GM21423 (cell line): ENCODE data around the gene CUX1.
"Not testable (repeated sequence)": the region's sequence is repeated elsewhere in the genome, so short reads cannot be mapped to it uniquely, and the experiment has no call there.

Experiments used
- ATAC-seq: cut with Tn5 transposase; IDR thresholded peaks from one replicate; pipeline ENCODE4 v1.9.1; 2021; ENCODE audit warnings: mild to moderate bottlenecking, moderate library complexity; ENCODE audit not compliant: unreplicated experiment

CUX1 gene

DNA sequence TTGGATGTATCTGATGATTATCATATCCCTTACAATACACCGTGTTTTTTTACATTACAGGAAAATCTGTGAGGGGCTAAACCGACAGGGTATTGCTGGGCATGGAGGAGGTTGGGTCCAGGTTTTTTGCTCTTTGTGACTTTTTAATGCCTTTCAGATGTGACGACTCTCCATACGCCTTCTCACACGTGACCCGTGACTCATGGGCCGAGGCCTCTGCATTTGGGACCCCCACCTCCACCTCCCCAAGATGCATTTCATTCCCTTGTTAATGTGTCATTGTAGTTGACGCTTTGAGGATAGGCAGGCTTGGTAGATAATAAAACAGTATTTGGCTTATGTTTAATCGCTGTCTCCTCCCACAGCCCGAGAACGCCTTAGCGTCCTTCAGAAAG, 95.3 kb downstream of the CUX1 start:
- no peak for ATAC-seq

DNA sequence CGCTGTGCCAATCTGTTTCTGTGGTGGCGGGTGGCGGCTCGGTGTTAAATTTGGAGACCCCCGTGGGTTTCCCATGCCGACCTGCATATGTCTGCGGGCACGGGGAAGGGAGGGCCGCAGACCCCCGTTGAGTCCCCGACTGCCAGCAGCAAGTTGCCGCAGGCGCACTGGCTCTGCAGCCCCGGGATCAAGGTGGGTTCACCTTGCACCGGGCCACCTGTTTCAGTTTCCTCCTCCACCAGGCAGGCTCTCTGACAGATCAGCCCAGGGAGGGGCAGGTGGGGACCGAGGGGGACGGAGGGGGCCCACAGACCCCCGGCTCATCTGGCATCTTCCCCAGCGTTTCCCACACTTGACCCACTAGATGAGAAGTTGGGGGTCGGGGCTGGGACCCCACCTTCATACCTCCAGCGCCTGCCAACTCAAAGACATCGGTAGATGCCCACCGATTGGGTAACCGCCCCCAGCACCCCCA, 95.9 kb downstream of the CUX1 start:
- no peak for ATAC-seq

DNA sequence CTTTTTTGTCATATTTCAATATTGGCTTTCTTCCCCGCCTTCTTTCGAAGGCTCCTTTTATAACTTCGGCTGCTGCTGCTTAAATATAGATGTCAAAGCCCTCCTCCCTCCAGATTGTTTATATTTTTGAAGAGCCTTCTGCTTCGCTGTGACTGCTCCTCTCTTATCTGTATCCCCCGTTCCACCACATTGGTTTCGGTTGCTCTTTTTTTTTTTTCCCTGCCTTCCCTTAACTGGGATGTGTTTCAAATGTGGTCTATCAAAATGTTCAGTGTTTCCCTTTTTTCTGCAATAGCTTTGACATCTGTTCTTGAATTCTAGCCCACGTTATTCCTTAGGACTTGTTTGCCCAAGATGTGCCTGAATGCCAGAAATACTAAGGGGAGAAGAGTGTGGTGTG, 96.4 kb downstream of the CUX1 start:
- no peak for ATAC-seq

DNA sequence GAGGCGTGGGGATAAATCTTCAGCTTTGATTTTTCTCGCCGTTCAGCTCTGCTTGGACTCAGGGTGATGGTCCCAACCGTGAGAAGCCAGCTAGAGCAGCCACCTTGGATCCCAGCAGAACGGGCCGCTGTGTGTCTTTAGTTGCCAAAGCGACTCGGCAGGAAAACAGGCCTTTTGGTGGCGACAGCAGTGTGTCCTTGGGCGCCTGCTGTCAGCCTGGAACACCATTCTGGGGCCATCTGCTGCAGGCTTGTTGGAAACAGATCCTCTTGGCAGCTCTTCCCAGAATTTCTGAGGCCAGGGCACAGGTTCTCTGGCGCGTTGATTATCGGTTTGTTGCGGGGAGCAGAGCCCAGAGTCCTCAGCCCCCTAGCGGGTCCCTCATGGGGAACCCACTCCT, 97.6 kb downstream of the CUX1 start:
- no peak for ATAC-seq

DNA sequence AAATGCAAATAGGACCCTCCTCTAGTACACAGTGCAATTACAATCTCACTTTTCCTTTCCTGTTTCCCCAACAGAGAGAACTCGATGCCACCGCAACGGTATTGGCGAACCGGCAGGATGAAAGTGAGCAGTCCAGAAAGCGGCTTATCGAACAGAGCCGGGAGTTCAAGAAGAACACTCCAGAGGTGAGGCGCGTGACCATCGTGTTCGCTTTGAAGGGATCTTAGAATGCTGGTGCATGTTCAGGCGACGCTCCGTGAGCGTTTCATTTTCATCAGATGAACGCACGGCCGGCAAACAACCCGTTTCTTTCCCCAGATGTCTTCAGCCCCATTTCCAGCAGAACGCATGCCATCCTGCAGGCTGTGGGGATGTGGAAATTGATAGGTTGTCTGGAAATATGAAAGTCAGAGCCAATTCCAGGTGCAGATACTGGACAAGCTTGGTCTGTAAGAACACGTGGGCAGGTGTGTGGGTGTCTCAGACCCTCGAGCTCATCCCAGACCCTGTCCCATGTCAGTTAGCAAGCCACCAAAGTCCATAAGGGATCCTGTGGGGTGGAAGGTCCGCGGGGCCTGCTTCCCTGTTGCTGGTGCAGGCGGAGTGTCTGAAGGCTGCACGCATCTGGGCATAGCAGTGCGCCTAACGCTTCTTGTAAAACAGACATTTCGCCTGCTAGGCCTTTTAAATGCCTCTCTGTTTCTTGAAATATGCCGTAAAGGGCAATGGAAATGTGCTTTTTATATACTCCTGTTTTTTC, 98.8 kb downstream of the CUX1 start:
- ATAC-seq, result no peak

DNA sequence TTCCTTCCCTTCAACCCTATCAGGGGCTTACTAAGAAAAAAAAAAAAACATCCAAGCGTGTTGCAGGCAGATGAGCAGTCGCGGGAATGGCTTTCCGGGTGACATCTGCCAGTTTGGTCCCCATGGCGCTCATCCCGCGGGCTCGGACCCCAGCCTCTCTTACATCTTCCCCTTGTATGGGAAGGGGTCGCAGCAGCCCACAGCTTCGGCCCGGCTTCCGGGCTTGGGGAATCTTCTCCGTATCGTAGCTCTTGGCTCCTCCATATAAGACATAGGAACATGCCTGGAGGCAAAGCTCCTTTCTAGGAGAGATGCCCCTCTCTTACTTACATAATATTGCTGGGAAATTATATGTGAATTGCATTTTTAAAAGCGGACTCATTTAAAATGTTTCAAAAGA, 99.5 kb downstream of the CUX1 start:
- no peak for ATAC-seq

DNA sequence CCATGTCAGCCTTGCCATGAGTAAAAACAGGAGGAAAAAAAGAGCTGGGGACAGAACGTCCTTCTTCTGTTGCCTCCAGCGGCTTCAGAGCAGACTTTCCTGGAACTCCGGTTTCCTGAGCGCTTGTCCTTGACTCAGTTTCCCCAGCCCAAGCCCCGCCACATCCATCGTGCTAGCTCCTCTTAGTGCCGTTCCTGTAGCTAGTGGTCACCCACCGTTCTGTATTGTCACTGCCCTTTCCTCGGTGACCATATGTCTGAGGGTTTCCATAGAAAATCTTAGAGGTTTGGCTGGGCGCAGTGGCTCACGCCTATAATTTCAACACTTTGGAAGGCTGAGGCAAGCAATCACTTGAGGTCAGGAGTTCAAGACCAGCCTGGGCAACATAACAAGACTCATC, 100.1 kb downstream of the CUX1 start:
- ATAC-seq, result no peak

DNA sequence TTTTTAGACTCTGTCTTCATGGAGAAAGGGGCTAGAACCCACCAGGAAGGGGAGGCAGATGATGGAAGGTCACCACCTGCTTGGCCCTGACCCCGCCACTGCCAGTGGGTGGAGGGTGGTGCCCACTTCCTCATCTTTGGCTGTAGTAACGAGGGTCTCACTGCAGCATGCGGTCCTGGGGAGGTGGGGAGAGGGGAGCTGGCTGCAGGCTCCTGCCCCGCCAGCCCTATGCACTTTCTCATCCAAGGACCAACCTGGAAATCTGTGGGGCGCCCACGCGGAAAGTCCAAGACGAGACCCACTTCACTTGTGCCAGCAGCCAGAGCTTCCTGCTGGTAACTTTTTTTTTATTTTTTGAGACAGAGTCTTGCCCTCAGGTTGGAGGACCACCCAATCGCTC, 101.0 kb downstream of the CUX1 start:
- no peak for ATAC-seq

DNA sequence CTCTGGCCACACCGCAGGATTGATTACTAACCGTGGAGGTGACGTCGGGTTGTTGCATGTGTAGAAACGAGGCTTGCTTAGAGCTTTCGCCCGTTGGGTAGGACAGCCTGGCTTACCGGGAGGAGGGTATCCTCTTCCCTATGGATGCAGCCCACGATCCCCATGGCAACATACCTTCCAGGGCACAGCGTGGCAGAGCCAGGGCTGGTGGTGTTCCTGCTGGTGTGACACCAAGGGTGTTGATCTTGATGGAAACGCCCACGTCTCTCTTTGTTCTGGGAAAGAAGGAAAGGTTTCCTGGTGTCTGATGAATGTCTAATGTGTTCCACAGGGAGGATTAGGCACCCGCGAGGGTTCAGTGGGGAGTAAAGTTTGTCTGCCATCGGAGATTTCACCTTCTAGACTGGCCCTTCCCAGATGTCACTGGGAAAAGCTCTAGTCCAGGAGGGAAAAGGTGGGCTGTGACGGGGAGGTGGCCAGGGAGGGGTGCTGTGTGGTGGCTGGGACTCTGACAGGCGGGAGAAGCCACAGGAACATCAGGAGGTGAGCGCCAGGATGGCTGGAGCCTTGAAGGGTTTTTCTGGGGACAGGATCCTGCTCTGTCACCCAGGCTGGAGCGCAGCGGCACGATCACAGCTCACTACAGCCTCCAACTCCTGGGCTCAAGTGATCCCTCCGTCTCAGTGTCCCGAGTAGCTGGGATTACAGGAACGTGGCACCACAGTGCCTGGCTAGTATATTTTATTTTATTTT, 102.1 kb downstream of the CUX1 start:
- ATAC-seq, result no peak

DNA sequence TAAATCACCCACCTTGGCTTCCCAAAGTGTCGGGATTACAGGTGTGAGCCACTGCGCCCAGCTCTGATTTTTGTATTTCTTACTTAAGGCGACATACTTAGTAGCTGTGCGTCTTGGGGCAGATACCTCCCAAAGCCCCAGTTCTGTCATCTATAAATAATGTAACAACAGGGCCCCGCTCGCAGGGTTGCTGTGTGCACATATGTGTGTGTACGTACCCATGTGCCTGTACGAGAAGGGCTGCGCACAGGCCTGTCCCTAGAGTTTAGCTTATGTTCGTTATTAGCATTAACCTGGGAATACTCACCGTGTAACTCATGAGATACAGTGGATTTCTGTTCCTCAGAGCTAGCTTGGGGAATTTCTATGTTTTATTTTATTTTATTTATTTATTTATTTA, 103.6 kb downstream of the CUX1 start:
- ATAC-seq, result no peak

DNA sequence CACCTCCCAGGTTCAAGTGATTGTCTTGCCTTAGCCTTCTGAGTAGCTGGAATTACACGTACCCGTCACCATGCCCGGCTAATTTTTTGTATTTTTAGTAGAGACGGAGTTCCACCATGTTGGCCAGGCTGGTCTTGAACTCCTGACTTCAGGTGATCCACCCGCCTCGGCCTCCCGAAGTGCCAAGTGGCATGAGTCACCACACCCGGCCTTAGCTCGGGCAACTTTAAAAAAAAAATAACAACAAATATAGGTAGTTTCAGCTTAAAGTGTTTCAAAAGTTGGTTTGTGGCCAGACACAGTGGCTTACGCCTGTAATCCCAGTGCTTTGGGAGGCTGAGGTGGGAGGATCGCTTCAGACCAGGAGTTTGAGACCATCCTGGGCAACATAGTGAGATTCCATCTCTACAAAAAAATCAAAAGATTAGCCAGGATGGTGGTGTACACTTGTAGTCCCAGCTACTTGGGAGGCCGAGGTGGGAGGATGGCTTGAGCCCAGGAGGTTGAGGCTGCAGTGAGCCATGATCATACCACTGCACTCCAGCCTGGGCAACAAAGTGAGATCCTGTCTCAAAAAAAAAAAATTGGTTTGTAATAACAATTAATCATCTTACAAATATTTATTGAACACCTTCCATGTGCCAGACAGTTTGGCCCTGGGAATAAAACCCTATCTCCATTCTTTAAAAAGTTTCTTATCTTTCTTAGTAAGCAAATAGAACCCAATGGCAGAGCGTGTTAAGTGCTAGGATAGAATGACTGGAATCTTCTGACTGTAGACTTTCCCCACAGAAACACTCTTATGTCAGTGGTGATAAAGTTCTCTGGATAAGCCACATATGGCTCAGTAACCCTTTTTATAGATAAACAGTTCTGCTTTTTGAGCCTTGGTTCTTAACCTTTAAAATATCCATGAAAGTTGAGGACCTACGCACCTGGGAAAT, 104.4 kb downstream of the CUX1 start:
- ATAC-seq, result not testable (repeated sequence)

DNA sequence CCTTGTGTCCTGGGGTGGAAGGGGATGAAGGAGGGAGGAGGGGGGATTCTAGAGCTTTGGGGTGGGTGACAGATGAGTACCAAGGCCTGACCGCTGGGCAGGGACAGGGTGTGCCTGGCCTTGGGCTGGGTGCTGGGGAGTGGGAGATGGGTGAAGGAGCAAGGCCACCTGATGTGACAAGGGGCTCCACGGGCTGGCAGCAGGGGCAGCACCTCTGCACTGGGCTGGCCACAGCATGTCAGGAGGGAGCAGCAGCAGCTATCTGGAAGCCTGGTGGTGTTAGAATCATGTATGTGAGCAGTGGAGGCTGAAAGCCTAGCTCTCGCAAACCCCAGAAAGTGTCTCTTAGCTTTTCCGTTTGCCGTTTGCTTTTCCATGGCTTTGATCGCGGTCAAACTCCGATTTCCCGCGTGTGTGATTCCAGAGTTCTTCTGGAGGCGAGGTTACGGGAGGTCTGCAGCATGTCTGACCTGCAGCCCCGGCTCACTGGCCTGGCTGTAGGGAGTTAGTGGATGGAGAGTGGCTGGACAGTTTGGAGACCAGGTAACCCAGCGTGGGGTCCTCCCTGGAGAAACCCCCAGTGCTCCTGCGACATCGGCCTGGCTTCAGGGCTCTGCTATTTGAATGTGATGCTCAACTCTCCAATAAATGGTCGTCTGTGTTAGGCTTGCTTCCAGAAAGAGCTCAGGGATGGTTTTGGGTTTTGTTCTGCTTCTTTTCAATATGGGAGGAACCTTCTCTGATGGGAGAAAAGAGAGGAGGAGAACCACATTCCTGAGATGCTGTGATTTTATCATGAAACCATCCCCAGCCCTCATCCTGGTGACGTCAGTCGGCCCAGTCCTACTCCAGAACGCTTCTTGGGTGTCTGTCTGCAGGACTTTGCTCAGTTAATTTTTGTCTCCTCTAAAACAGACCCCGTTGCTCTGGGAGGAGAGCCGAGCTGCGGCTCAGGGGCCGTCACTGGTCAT, 105.5 kb downstream of the CUX1 start:
- ATAC-seq, result no peak

DNA sequence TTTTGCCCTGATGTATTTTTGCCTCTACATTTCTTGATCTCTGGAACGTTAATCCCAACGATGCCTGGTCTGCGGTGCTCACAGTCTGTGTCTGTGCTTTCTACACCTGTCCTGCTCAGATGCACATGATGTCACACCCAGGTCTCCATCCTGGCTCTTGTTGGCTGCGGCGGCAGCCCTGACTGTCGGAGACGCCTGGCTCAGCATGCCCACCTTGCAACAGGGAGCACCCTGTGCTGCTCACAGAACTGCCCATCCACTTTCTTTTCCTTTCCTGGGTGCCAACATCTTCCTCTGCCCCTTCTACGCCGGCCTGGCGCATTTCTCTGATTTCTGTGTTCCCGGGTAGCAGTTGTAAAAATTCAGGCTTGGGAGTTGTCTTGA, 106.2 kb downstream of the CUX1 start:
- no peak for ATAC-seq

DNA sequence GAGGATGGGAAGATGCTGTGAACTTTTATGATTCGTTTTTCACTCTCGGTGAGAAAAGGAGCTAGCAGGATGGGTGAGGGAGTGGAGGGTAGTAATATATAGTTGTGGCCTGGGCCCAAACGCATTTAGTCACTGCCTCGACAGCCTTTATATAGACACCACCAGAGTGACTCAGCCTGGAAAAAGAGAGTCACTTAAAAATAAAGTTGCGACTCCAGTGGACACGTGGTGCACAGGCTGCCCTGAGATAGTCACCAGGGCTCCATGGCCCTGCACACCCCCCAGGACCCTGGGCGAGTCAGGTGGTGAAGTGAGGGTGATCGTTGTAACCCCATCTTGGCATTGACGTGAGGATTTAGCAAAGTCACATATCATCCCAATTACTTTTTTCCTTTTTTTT, 106.7 kb downstream of the CUX1 start:
- no peak for ATAC-seq

DNA sequence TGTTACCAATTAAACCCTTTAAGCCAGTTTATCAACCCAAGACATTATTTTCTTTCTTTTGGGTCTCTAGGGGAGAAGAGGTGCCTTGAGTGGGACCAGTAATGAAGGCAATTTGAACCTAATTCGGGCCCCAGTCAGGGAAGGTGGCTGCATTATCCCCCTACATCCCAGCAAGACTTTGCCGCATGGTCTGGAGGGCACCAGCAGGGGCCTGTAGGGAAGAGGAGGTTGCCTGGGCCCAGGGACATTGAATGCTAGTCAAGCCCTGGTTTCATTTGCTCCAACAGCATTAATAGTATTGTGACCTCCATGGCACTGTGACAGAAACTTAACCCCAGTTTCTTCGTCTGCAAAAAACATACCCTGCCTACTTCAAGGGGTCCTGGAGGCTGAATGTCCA, 108.8 kb downstream of the CUX1 start:
- ATAC-seq, result no peak

DNA sequence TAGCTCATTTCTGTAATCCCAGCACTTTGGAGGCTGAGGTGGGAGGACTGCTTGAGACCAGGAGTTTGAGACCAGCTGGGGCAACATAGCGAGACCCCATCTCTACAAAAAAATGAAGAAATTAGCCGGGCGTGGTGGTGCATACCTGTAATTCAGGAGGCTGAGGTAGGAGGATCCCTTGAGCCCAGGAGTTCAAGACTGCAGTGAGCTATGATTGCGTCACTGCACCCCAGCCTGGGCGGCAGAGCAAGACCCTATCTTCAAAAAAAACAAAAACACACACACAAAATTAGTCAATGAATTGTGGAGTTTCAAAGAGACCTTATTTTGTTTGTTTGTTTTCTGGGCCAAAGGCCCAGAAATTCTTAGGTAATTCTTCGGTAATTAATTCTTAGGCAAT, 110.0 kb downstream of the CUX1 start:
- ATAC-seq, result no peak

DNA sequence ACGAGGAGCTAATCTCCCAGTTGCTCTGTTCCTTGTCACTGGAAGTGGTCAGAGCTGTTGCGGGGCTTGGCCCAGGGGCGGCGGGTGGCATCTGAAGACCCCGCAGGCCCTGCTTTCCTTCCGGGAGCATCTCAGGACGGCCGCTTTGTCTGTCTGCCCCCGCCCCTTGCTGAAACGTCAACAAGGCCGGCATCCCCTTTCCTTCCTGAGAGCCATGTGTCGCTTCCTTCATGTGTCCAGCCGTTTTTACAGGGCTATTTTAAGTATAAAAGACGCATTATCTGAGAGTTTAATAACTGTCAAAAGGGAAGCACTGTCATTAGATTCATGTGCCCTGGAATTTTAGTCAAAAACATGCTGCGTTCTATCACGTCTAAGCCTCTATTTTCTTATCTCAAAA, 110.4 kb downstream of the CUX1 start:
- no peak for ATAC-seq

DNA sequence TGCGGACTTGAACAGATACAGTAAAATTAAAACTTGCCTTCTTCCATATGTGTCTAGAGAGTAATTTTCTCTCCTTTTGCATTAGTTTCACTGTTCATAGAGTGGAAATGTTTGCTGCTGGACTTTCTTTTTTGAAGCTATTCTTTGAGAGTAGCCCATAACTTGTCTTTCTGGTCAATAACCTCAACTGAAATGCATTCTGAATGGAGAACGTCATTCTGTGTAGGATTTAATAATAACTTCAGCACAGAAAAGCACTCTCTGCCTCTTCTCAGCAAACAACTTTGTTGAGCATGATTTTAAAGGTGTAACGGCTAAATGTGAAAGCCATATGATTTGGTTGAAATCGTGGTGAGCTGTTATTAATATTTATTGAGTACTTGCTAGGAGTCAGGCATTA, 111.8 kb downstream of the CUX1 start:
- ATAC-seq, result no peak

DNA sequence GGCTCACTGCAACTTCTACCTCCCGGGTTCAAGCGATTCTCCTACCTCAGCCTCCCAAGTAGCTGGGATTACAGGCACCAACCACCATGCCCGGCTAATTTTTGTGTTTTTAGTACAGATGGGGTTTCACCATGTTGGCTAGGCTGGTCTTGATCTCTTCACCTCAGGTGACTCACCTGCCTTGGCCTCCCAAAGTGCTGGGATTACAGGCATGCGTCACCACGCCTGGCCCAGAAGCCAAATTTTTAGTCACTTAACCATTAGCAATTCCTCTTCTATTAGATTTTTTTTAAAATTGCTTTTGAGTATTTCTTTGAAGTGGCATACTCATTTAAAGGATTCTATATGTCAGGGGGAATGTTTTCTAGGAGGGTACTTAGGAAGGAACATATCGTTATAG, 112.5 kb downstream of the CUX1 start:
- not testable (repeated sequence) for ATAC-seq

DNA sequence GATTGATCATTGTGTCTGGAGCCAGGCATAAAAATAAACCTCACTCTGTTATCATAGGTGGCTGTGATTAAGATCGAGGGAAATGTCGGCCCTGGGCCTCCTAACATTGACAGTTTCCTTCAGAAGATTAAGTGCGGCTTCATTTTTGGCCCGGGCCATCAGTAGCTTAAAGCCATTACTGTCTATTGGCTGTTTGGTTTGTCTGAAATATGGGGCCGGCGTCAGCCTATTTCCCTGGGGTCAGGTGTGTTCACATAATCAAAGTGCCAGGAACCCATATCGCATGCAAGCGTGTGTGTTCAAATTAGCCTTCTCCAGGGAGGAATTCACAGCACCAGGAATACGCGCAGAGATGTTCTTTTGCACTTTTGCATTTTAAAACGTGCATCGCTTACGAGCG, 114.7 kb downstream of the CUX1 start:
- no peak for ATAC-seq
